DND-41 (cell line): ENCODE measurements around the gene SUN2.

Source experiments
- ATAC-seq: fragments of 200-7000 bp; cut with Tn5 transposase; 3 replicates; pipeline ENCODE4 v1.9.1; 2021; ENCODE audit warnings: low read depth; ENCODE audit not compliant: insufficient read depth
- DNase-seq: peaks from one replicate; pipeline ENCODE4 v3.0.0-alpha.2; 2020
- H2AFZ ChIP-seq: 2 replicates; pipeline ENCODE4 v1.6.0; 2012; ENCODE audit warnings: low read depth, low read length
- H3K27ac ChIP-seq: 2 replicates; pipeline ENCODE4 v1.5.1; 2012; ENCODE audit warnings: low read length, inconsistent platforms
- H3K27me3 ChIP-seq: fragments of 200-600 bp; sonication (generic); 2 replicates; pipeline ENCODE4 v1.6.0; 2012; ENCODE audit warnings: low read length, mild to moderate bottlenecking, inconsistent platforms; ENCODE audit not compliant: insufficient read depth, poor library complexity
- H3K36me3 ChIP-seq: 2 replicates; pipeline ENCODE4 v1.5.1; 2012; ENCODE audit warnings: low read length, inconsistent platforms; ENCODE audit not compliant: insufficient read depth
- H3K4me1 ChIP-seq: 2 replicates; pipeline ENCODE4 v1.5.1; 2012; ENCODE audit warnings: mild to moderate bottlenecking, low read length; ENCODE audit not compliant: insufficient read depth
- H3K4me2 ChIP-seq: 2 replicates; pipeline ENCODE4 v1.6.0; 2012; ENCODE audit warnings: mild to moderate bottlenecking, moderate library complexity, low read length, inconsistent platforms; ENCODE audit not compliant: insufficient read depth
- H3K4me3 ChIP-seq, 2 experiments: fragments of 200-600 bp in 1 of 2; shearing (Covaris generic) in 1 of 2; 2 replicates each; pipeline ENCODE4 v1.5.1; 2012 to 2016; ENCODE audit warnings: inconsistent platforms in 2 of 2, low read length in 2 of 2, mild to moderate bottlenecking in 2 of 2, low read depth in 1 of 2, moderate library complexity in 1 of 2
- H3K79me2 ChIP-seq: 2 replicates; pipeline ENCODE4 v1.6.0; 2012; ENCODE audit warnings: low read length, inconsistent platforms; ENCODE audit not compliant: insufficient read depth
- H3K9ac ChIP-seq: 2 replicates; pipeline ENCODE4 v1.6.0; 2012; ENCODE audit warnings: low read depth, mild to moderate bottlenecking, inconsistent platforms, low read length, moderate library complexity
- H3K9me3 ChIP-seq: 2 replicates; pipeline ENCODE4 v1.5.1; 2012; ENCODE audit warnings: low read length, moderate library complexity, mild to moderate bottlenecking, inconsistent platforms; ENCODE audit not compliant: insufficient read depth, severe bottlenecking
- H4K20me1 ChIP-seq: 2 replicates; pipeline ENCODE4 v1.6.0; 2012; ENCODE audit warnings: low read length; ENCODE audit not compliant: insufficient read depth
- EZH2 ChIP-seq: IDR thresholded peaks from 3 replicates; pipeline ENCODE4 v1.6.1; 2012; ENCODE audit warnings: borderline replicate concordance, low read depth, mild to moderate bottlenecking, moderate library complexity, low read length, inconsistent platforms; ENCODE audit not compliant: severe bottlenecking
- TF ChIP-seq, protein P1 (sequence below): IDR thresholded peaks from 2 replicates; pipeline ENCODE4 v1.5.1; 2012; ENCODE audit warnings: borderline replicate concordance, low read length, moderate library complexity, mild to moderate bottlenecking; ENCODE audit not compliant: poor library complexity, severe bottlenecking; ENCODE audit errors: extremely low read depth

SUN2 gene

DNA sequence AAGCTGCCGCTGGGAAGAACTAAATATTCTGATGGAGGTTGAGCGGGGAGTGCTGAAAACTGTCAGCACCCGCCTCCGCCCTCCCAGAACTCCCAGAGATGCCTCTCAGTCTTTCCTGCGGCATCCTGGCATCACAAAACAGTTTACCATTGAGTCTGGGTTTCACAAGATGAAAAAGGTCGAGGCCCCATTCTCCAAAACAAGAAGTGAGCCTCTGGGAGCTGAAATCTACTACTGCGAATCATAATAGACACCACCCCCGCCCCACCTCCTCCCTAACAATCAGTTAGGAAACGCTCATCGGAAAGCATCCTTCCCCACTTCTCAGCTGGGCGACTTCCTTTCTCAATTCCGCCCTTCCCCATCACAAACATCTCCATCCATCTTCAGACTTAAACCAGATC, 1.0 kb downstream of the SUN2 start:
- DNase-seq (peak; percentile 52), ATAC-seq (peak; percentile 32)
- TF ChIP-seq, protein P1, sequence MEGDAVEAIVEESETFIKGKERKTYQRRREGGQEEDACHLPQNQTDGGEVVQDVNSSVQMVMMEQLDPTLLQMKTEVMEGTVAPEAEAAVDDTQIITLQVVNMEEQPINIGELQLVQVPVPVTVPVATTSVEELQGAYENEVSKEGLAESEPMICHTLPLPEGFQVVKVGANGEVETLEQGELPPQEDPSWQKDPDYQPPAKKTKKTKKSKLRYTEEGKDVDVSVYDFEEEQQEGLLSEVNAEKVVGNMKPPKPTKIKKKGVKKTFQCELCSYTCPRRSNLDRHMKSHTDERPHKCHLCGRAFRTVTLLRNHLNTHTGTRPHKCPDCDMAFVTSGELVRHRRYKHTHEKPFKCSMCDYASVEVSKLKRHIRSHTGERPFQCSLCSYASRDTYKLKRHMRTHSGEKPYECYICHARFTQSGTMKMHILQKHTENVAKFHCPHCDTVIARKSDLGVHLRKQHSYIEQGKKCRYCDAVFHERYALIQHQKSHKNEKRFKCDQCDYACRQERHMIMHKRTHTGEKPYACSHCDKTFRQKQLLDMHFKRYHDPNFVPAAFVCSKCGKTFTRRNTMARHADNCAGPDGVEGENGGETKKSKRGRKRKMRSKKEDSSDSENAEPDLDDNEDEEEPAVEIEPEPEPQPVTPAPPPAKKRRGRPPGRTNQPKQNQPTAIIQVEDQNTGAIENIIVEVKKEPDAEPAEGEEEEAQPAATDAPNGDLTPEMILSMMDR = no peak
- no peaks in the 10 kb centered on the region for H3K9me3 ChIP-seq
- H3K27ac ChIP-seq = peak overlapping the region; percentile 80
- H4K20me1 ChIP-seq = peaks cover 43% of the 10 kb centered on the region
- H2AFZ ChIP-seq = peak overlapping the region; percentile 75
- peak overlapping the region; percentile 91 for H3K4me2 ChIP-seq
- H3K36me3 ChIP-seq = peaks cover 48% of the 10 kb centered on the region
- H3K4me3 ChIP-seq = peak overlapping the region; percentile 80 to 97
- no peaks in the 10 kb centered on the region for H3K27me3 ChIP-seq
- H3K79me2 ChIP-seq = peaks cover 44% of the 10 kb centered on the region
- peaks cover 53% of the 10 kb centered on the region for H3K4me1 ChIP-seq
- H3K9ac ChIP-seq = peak overlapping the region; percentile 83

DNA sequence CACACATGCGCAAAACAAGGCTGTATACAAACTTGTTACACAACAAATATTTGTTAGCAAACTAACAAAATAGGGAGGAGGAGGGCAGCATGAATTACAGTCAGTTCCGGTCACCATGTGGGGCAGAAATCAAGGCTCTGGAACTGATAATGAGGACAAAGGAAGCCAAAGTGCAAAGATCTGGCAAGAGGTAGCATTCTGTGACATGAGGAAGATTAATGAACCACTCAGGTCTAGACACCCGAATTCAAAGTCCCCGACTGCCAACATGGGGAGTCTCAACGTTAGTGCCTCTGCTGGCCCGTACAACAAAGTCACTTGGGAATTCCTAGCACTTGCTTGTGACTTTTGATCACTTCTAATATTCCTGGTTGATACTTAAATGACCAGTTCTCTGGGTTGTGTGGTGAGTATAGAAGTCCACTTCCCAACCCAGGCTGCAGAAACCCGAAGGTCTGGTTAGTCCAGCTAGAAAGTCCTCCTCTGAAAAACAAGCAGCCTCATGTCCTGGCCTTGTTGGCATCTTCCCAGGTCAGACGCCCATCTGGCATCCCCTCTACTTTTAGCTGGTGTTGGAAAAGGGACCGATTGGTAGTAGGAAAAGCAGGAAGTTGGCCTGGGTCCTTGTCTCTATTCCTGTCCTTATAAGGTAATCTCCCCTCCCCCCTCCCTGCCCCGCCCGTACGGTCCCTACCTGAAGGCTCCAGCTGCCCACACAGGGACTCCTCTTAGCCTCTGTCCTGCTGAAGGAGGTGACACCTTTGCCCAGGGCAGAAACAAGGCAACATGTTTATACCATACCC, 1.6 kb downstream of the SUN2 start:
- Histone ChIP-seq H3K36me3 (peaks cover 54% of the 10 kb centered on the region), H3K4me2 (peak overlapping the region; percentile 91), H3K9ac (peak overlapping the region; percentile 83), H2AFZ (no peak overlapping the region), H3K4me1 (peaks cover 53% of the 10 kb centered on the region), H4K20me1 (peaks cover 43% of the 10 kb centered on the region), H3K4me3 (peak overlapping the region; percentile 80 to 97; a peak in 3 of 4 replicates), H3K27me3 (no peaks in the 10 kb centered on the region), H3K27ac (peak overlapping the region; percentile 80), H3K79me2 (peaks cover 44% of the 10 kb centered on the region), H3K9me3 (no peaks in the 10 kb centered on the region)
- TF ChIP-seq, protein P1 = no peak
- no peak for TF ChIP-seq EZH2
- DNase-seq (no peak), ATAC-seq (no peak)

DNA sequence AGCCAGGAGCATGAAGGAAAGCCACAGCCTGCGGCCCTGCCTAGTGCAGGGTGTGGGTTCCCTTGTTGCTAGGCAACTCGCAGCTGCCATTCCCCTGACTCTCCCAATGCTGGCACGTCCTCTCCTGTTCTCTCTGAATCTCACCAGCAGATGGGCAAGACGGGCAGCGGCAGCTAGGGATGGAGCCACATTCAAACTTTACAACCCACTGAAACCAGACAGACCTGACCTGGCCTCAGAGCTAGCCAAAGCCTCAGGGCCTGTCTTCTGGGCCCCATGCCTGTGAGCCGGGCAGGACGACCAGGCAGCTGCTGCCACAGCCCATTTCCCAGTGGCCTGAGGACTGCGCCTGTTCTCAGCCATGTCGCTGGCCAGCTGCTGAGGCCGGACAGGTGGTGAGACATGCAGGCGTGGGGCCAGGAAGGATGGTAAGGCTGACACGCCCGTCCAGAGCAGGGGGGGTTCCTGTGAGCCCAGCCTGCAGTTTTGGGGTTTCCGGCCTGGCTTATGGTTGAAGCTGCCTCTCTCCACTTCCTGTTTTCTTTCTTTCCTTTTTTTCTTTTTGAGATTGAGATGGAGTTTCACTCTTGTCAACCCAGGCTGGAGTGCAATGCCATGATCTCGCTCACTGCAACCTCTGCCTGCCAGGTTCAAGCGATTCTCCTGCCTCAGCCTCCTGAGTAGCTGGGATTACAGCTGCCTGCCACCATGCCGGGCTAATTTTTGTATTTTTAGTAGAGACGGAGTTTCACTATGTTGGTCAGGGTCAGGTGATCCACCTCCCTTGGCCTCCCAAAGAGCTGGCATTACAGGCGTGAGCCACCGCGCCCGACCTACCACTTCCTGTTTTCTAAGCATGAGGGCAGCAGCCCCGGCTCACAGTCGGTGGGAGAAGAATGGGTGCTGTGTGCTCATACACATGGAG, 4.1 kb downstream of the SUN2 start:
- Histone ChIP-seq H3K4me3 (no peak overlapping the region), H3K79me2 (peaks cover 44% of the 10 kb centered on the region), H2AFZ (no peak overlapping the region), H3K27me3 (no peaks in the 10 kb centered on the region), H3K27ac (peak overlapping the region; percentile 19), H3K9ac (no peak overlapping the region), H3K4me1 (peaks cover 34% of the 10 kb centered on the region), H3K36me3 (peaks cover 73% of the 10 kb centered on the region), H4K20me1 (peaks cover 48% of the 10 kb centered on the region), H3K9me3 (no peaks in the 10 kb centered on the region), H3K4me2 (no peak overlapping the region)
- DNase-seq = peak; percentile 39
- no peak for TF ChIP-seq EZH2
- TF ChIP-seq, protein P1 = no peak
- no peak for ATAC-seq
